Measurements from ENCODE around the gene USB1.

USB1 gene

GRCh38 chr16:58018803-58019202 is 17.6 kb downstream of the USB1 start:
- DNase-seq (ENCODE audit: low read depth in 2 of 2), result no peak

GRCh38 chr16:58019866-58020538 is 18.8 kb downstream of the USB1 start:
- no peak for DNase-seq (ENCODE audit: low read depth in 2 of 2)

- DNase-seq (ENCODE audit: low read depth in 2 of 2), result no peak
These were observed 19.7 kb downstream of the USB1 start for GRCh38 chr16:58020628-58021521.

- DNase-seq (ENCODE audit: low read depth in 2 of 2), result no peak
These were observed 20.7 kb downstream of the USB1 start for GRCh38 chr16:58021661-58022551.

- no peak for DNase-seq (ENCODE audit: low read depth in 2 of 2)
These were observed 21.6 kb downstream of the USB1 start for GRCh38 chr16:58022601-58023371.

- no peak for DNase-seq (ENCODE audit: low read depth in 2 of 2)
These were observed 23.5 kb downstream of the USB1 start for GRCh38 chr16:58024486-58025350.

- DNase-seq (ENCODE audit: low read depth in 2 of 2), result peak; percentile 27 to 67
These were observed 24.3 kb downstream of the USB1 start, which contains the start of gene MMP15 for GRCh38 chr16:58025351-58026138. Gene MMP15 (plus strand): TSS chr16:58025754. CDS start chr16:58026351, 597 bp downstream.

GRCh38 chr16:58026139-58026704 is 25.0 kb downstream of the USB1 start:
- no peak for DNase-seq (ENCODE audit: low read depth in 2 of 2)

- DNase-seq (ENCODE audit: low read depth in 2 of 2), result no peak
These were observed 25.5 kb downstream of the USB1 start for GRCh38 chr16:58026705-58027160.

- no peak for DNase-seq (ENCODE audit: low read depth in 2 of 2)
These were observed 26.1 kb downstream of the USB1 start for GRCh38 chr16:58027161-58027915.

GRCh38 chr16:58027916-58028455 is 26.8 kb downstream of the USB1 start:
- no peak for DNase-seq (ENCODE audit: low read depth in 2 of 2)

- no peak for DNase-seq (ENCODE audit: low read depth in 2 of 2)
These were observed 27.4 kb downstream of the USB1 start for GRCh38 chr16:58028541-58029070.

- DNase-seq (ENCODE audit: low read depth in 2 of 2), result no peak
These were observed 28.2 kb downstream of the USB1 start for GRCh38 chr16:58029410-58029809.

- DNase-seq (ENCODE audit: low read depth in 2 of 2), result no peak
These were observed 29.1 kb downstream of the USB1 start for GRCh38 chr16:58030136-58030840.

GRCh38 chr16:58031016-58031800 is 30.0 kb downstream of the USB1 start:
- no peak for DNase-seq (ENCODE audit: low read depth in 2 of 2)

GRCh38 chr16:58032710-58033293 is 31.6 kb downstream of the USB1 start:
- no peak for DNase-seq (ENCODE audit: low read depth in 2 of 2)
